Measurements from ENCODE around the gene CFAP77.

CFAP77 gene

GRCh38 chr9:132391449-132391848 lies 18.6 kb upstream of the CFAP77 start:
- H3K27ac ChIP-seq (replicated peaks): no peak overlapping the region
- TF ChIP-seq SPI1 (IDR thresholded peaks at IDR 0.05; ENCODE audit: borderline replicate concordance, low read depth) (no peak), REST (IDR thresholded peaks at IDR 0.05; ENCODE audit: insufficient replicate concordance, low read depth) (no peak), GABPA (IDR thresholded peaks at IDR 0.05; ENCODE audit: low read depth) (no peak), POLR2AphosphoS5 (IDR thresholded peaks at IDR 0.05; ENCODE audit: low read depth) (no peak), CTCF (IDR thresholded peaks at IDR 0.05; ENCODE audit: insufficient read depth, low read length) (no peak)
- no peak overlapping the region for H3K4me3 ChIP-seq (replicated peaks; ENCODE audit: insufficient read depth, low read length)
- no peak for DNase-seq (ENCODE audit: low read depth in 1 of 2, low spot score in 1 of 2)
- H3K27me3 ChIP-seq (ENCODE audit: insufficient read depth, poor library complexity, severe bottlenecking): no peaks in the 10 kb centered on the region

- Histone ChIP-seq H3K4me3 (replicated peaks; ENCODE audit: insufficient read depth, low read length) (no peak overlapping the region), H3K27me3 (ENCODE audit: insufficient read depth, poor library complexity, severe bottlenecking) (no peaks in the 10 kb centered on the region), H3K27ac (replicated peaks) (no peak overlapping the region)
- DNase-seq (ENCODE audit: low read depth in 1 of 2, low spot score in 1 of 2): no peak
- TF ChIP-seq CTCF (IDR thresholded peaks at IDR 0.05; ENCODE audit: insufficient read depth, low read length) (no peak), SPI1 (IDR thresholded peaks at IDR 0.05; ENCODE audit: borderline replicate concordance, low read depth) (no peak), POLR2AphosphoS5 (IDR thresholded peaks at IDR 0.05; ENCODE audit: low read depth) (no peak), REST (IDR thresholded peaks at IDR 0.05; ENCODE audit: insufficient replicate concordance, low read depth) (no peak), GABPA (IDR thresholded peaks at IDR 0.05; ENCODE audit: low read depth) (no peak)
Observed at GRCh38 chr9:132395560-132395959, 14.5 kb upstream of the CFAP77 start.

- H3K27ac ChIP-seq (replicated peaks): no peak overlapping the region
- H3K27me3 ChIP-seq (ENCODE audit: insufficient read depth, poor library complexity, severe bottlenecking): no peaks in the 10 kb centered on the region
- TF ChIP-seq POLR2AphosphoS5 (IDR thresholded peaks at IDR 0.05; ENCODE audit: low read depth) (no peak), REST (IDR thresholded peaks at IDR 0.05; ENCODE audit: insufficient replicate concordance, low read depth) (no peak), GABPA (IDR thresholded peaks at IDR 0.05; ENCODE audit: low read depth) (no peak), SPI1 (IDR thresholded peaks at IDR 0.05; ENCODE audit: borderline replicate concordance, low read depth) (no peak), CTCF (IDR thresholded peaks at IDR 0.05; ENCODE audit: insufficient read depth, low read length) (no peak)
- no peak overlapping the region for H3K4me3 ChIP-seq (replicated peaks; ENCODE audit: insufficient read depth, low read length)
- no peak for DNase-seq (ENCODE audit: low read depth in 1 of 2, low spot score in 1 of 2)
Observed at GRCh38 chr9:132401824-132402223, 8.2 kb upstream of the CFAP77 start.
